Ovary (tissue), 3 donors: ENCODE measurements around the gene NDOR1.

Experiments
- EP300 ChIP-seq: sonication (generic); formaldehyde crosslinking; IDR thresholded peaks from one replicate; pipeline ENCODE4 v1.6.1; 2017; ENCODE audit warnings: antibody characterized with exemption
- POLR2A ChIP-seq: fragments of 450-650 bp; IDR thresholded peaks from one replicate; pipeline ENCODE4 v1.6.1; 2017; ENCODE audit warnings: antibody characterized with exemption, mild to moderate bottlenecking, moderate library complexity
- TF ChIP-seq, protein P1 (sequence below), 3 donors: fragments of 450-650 bp in 2 of 3; fragments of 200-600 bp in 1 of 3; IDR thresholded peaks; one replicate each; pipeline versions ENCODE4 v1.5.1 to v1.8.0; 2016 to 2022; ENCODE audit warnings: antibody characterized with exemption in 3 of 3, mild to moderate bottlenecking in 1 of 3
- donor health status: DM: no; HTN: no; CAD: no.

DNA sequence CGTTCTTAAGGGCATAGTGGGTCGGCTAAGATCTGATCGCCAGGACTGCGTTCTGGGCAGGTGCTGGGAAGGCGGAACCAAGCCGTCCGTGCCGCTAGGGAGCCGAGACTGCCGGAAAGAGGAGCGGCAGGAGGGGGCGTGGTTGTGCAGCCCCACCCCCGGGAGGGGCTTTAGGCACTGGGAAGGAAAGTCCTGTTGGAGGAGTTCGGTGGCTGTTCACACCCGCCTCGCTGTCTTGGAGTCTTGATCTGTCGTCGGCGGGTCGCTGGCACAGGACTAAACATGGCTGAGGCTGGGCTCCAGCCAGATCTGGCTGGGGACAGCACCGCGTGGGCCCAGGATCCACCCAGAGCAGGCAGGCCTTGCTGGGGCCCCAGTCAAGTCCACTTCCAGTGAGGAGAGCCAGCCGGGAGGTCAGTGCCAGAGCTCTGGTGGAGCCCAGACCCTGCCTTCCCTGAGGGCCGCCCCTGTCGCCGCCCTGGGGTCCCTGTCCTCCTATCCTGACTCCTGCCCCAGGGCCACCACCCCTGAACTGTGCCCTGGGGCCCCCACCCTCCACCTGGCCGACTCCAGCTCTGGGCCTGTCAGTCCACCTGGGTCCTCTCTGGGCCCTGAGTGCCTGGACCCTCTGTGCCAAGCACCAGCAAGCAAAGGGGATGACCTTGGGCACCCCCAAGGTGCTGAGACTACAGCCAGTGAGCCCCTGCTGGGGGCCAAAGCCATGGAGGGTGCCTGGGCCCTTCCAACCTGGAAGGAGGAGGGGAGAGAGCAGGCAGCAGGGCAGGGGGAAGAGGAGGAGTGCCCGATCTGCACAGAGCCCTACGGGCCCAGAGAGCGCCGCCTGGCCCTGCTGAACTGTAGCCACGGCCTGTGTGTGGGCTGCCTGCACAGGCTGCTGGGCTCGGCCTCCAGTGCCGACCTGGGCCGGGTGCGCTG is 12.0 kb downstream of the NDOR1 start:
- TF ChIP-seq, protein P1, sequence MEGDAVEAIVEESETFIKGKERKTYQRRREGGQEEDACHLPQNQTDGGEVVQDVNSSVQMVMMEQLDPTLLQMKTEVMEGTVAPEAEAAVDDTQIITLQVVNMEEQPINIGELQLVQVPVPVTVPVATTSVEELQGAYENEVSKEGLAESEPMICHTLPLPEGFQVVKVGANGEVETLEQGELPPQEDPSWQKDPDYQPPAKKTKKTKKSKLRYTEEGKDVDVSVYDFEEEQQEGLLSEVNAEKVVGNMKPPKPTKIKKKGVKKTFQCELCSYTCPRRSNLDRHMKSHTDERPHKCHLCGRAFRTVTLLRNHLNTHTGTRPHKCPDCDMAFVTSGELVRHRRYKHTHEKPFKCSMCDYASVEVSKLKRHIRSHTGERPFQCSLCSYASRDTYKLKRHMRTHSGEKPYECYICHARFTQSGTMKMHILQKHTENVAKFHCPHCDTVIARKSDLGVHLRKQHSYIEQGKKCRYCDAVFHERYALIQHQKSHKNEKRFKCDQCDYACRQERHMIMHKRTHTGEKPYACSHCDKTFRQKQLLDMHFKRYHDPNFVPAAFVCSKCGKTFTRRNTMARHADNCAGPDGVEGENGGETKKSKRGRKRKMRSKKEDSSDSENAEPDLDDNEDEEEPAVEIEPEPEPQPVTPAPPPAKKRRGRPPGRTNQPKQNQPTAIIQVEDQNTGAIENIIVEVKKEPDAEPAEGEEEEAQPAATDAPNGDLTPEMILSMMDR (IDR thresholded peaks at IDR 0.05) = no peak
- TF ChIP-seq POLR2A (no peak), EP300 (no peak)
